Esophagus squamous epithelium (tissue), 5 donors: Measurements from ENCODE around the gene GRIN3B. TPM values are rescaled to one million over a fixed set of nuclear protein-coding genes. Genes with fewer than 3 reads are reported as not detected.
A peak's percentile ranks its signal among the peaks of the same experiment; 100 is the strongest.

Experiments
- DNase-seq: peaks from one replicate; lab custom pipeline; 2025; lab: John Stamatoyannopoulos, UW
- H3K27ac ChIP-seq, 4 donors: fragments of 200-600 bp; sonication (generic); one replicate each; pipeline ENCODE4 v1.5.1; 2016 to 2019; ENCODE audit warnings: mild to moderate bottlenecking in 1 of 4
- H3K27me3 ChIP-seq, 4 donors: fragments of 200-600 bp; sonication (generic); 1 replicate in 3 of 4; 2 replicates in 1 of 4; pipeline versions ENCODE4 v1.5.1 to v1.6.0; 2017 to 2021; ENCODE audit warnings: antibody characterized with exemption in 1 of 4
- H3K36me3 ChIP-seq, 3 donors: fragments of 200-600 bp; sonication (generic); one replicate each; pipeline ENCODE4 v1.5.1; 2016 to 2019
- H3K4me1 ChIP-seq, 3 donors: fragments of 200-600 bp; sonication (generic); one replicate each; pipeline ENCODE4 v1.5.1; 2017 to 2019
- H3K4me3 ChIP-seq, 4 donors: fragments of 200-600 bp; sonication (generic); 1 replicate in 3 of 4; 2 replicates in 1 of 4; pipeline ENCODE4 v1.5.1; 2016 to 2019; ENCODE audit warnings: mild to moderate bottlenecking in 2 of 4, moderate library complexity in 1 of 4
- H3K9me3 ChIP-seq, 3 donors: fragments of 200-600 bp; sonication (generic); one replicate each; pipeline ENCODE4 v1.5.1; 2016 to 2019
- POLR2A ChIP-seq, 4 donors: fragments of 450-650 bp; IDR thresholded peaks; one replicate each; pipeline ENCODE4 v1.6.1; 2017; ENCODE audit warnings: antibody characterized with exemption in 4 of 4, mild to moderate bottlenecking in 4 of 4, moderate library complexity in 3 of 4
- WGBS, 2 donors: methylation state at CpG; one replicate each; pipeline ENCODE4 v1.1.5; 2018; 5-methylcytosine and 5-hydroxymethylcytosine counted together
- intact Hi-C: fragments of 100-400 bp; cut with DNase I; formaldehyde crosslinking; loops from one replicate; pipeline ENCODE4 v1.15.0; 2022
- total RNA-seq, 4 donors: library from RNA; depleted of rRNA; stranded (reverse); fragments of >200 nt; gene quantifications; one replicate each; pipeline ENCODE4 v1.1.0, GENCODE V29; 2016
- TF ChIP-seq, protein P1 (sequence below), 6 experiments: fragments of 450-650 bp in 4 of 6; fragments of 200-600 bp in 2 of 6; sonication (generic) in 2 of 6; IDR thresholded peaks; one replicate each; pipeline ENCODE4 v1.5.1; 2016 to 2019; ENCODE audit warnings: antibody characterized with exemption in 6 of 6, mild to moderate bottlenecking in 4 of 6, moderate library complexity in 4 of 6
- donor health status: DM: yes; HTN: yes; CAD: no.

The GRIN3B gene
- total RNA-seq, 4 donors from 2014 or later = not detected

DNA sequence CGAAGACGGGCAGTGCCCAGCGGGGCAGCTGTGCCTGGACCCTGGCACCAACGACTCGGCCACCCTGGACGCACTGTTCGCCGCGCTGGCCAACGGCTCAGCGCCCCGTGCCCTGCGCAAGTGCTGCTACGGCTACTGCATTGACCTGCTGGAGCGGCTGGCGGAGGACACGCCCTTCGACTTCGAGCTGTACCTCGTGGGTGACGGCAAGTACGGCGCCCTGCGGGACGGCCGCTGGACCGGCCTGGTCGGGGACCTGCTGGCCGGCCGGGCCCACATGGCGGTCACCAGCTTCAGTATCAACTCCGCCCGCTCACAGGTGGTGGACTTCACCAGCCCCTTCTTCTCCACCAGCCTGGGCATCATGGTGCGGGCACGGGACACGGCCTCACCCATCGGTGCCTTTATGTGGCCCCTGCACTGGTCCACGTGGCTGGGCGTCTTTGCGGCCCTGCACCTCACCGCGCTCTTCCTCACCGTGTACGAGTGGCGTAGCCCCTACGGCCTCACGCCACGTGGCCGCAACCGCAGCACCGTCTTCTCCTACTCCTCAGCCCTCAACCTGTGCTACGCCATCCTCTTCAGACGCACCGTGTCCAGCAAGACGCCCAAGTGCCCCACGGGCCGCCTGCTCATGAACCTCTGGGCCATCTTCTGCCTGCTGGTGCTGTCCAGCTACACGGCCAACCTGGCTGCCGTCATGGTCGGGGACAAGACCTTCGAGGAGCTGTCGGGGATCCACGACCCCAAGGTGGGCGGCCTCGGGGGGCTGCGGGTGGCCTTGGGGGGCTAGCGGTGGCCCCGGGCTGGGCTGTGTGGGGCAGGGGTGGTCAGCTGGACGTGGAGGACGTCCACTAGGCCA, 4.8 kb downstream of the GRIN3B start:
- H3K9me3 ChIP-seq = no peaks in the 10 kb centered on the region
- H3K4me1 ChIP-seq = peaks cover 10 to 31% (median 19%) of the 10 kb centered on the region in 3 donors
- DNase-seq = no peak
- intact Hi-C loops = no loop called here
- TF ChIP-seq, protein P1, sequence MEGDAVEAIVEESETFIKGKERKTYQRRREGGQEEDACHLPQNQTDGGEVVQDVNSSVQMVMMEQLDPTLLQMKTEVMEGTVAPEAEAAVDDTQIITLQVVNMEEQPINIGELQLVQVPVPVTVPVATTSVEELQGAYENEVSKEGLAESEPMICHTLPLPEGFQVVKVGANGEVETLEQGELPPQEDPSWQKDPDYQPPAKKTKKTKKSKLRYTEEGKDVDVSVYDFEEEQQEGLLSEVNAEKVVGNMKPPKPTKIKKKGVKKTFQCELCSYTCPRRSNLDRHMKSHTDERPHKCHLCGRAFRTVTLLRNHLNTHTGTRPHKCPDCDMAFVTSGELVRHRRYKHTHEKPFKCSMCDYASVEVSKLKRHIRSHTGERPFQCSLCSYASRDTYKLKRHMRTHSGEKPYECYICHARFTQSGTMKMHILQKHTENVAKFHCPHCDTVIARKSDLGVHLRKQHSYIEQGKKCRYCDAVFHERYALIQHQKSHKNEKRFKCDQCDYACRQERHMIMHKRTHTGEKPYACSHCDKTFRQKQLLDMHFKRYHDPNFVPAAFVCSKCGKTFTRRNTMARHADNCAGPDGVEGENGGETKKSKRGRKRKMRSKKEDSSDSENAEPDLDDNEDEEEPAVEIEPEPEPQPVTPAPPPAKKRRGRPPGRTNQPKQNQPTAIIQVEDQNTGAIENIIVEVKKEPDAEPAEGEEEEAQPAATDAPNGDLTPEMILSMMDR (IDR thresholded peaks at IDR 0.05) = no peak
- no peak for TF ChIP-seq POLR2A (IDR thresholded peaks at IDR 0.05)
- peaks cover 4 to 20% (median 10%) of the 10 kb centered on the region in 3 donors for H3K36me3 ChIP-seq
- peaks cover 5 to 48% (median 11%) of the 10 kb centered on the region in 4 donors for H3K27me3 ChIP-seq
- H3K27ac ChIP-seq = no peak overlapping the region
- WGBS, 2 donors = 79 to 86% methylated on average over 19 to 27 of the region's 70 CpGs
- no peak overlapping the region for H3K4me3 ChIP-seq

DNA sequence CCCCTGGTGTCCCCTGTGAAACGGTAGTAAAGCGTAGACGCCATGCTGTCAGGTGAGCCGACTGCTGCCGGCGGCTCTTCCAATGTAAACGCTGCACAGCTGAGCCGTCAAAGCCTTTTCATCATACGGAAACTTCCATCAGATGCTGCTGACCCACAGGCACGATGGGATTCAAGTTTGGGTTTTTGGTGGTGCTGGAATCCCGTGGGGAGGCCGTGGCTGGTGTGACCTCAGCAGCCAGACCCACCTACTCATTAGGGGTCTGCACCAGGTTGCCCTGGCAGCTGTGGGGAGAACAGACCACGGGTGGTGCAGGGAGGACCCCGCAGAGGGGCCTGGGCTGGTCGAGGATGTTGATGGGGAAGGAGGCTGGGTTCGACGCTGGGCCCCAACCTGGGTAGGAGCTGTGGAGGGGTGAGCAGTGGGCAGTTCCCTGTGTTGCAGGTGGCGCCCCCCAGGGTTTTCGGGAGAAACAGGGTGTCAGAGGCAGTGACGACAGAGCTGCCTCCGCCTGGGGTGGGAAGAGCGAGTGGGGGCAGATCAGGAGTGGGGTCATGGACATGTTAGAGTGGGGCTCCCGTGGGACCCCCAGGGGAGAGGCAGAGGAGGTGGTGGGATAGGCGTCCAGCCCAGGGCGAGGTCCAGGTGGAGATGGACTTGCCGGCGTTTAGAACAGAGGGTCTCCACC, 6.6 kb downstream of the GRIN3B start:
- Histone ChIP-seq H3K27me3 (peaks cover 0 to 30% (median under 1%) of the 10 kb centered on the region in 4 donors), H3K36me3 (peaks cover 19 to 38% (median 29%) of the 10 kb centered on the region in 3 donors), H3K4me3 (no peak overlapping the region), H3K9me3 (no peaks in the 10 kb centered on the region), H3K27ac (no peak overlapping the region), H3K4me1 (peaks cover under 1 to 18% (median under 1%) of the 10 kb centered on the region in 3 donors)
- TF ChIP-seq, protein P1 (IDR thresholded peaks at IDR 0.05) = no peak
- TF ChIP-seq POLR2A (IDR thresholded peaks at IDR 0.05) = no peak
- intact Hi-C loops = no loop called here
- no peak for DNase-seq
- 67 to 77% methylated on average over 17 to 18 of the region's 27 CpGs for WGBS, 2 donors

DNA sequence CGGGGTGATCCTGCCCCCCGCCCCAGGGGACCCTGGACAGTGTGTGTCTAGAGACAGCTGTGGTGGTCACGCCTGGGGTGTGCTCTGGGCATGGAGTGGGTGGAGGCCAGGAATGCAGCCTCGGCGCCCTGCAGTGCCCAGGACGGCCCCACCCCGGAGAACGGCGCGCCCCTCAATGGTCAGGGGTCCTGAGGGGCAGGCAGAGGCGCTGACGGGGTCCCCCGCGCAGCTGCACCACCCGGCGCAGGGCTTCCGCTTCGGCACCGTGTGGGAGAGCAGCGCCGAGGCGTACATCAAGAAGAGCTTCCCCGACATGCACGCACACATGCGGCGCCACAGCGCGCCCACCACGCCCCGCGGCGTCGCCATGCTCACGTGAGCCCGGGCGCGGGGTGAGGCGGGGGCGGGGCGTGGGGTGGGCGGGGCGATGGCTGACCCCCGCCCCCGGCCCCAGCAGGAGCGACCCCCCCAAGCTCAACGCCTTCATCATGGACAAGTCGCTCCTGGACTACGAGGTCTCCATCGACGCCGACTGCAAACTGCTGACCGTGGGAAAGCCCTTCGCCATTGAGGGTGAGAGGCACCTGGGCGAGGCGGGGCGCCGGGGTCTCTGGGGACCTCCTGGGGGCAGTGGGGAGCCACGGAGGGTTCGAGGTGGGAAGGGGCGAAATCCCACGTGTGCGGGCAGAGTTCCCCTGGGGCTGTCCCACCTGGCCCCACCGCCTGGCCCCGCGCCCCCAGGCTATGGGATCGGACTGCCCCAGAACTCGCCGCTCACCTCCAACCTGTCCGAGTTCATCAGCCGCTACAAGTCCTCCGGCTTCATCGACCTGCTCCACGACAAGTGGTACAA, 7.4 kb downstream of the GRIN3B start:
- intact Hi-C loops = no loop called here
- DNase-seq = no peak
- Histone ChIP-seq H3K4me3 (no peak overlapping the region), H3K9me3 (no peaks in the 10 kb centered on the region), H3K27me3 (peaks cover 0 to 23% (median 0%) of the 10 kb centered on the region in 4 donors), H3K36me3 (peaks cover 27 to 46% (median 36%) of the 10 kb centered on the region in 3 donors), H3K4me1 (peaks cover 0 to 17% (median 0%) of the 10 kb centered on the region in 3 donors), H3K27ac (no peak overlapping the region)
- no peak for TF ChIP-seq POLR2A (IDR thresholded peaks at IDR 0.05)
- TF ChIP-seq, protein P1 (IDR thresholded peaks at IDR 0.05) = no peak
- 90% methylated on average over 8 to 17 of the region's 73 CpGs for WGBS, 2 donors

DNA sequence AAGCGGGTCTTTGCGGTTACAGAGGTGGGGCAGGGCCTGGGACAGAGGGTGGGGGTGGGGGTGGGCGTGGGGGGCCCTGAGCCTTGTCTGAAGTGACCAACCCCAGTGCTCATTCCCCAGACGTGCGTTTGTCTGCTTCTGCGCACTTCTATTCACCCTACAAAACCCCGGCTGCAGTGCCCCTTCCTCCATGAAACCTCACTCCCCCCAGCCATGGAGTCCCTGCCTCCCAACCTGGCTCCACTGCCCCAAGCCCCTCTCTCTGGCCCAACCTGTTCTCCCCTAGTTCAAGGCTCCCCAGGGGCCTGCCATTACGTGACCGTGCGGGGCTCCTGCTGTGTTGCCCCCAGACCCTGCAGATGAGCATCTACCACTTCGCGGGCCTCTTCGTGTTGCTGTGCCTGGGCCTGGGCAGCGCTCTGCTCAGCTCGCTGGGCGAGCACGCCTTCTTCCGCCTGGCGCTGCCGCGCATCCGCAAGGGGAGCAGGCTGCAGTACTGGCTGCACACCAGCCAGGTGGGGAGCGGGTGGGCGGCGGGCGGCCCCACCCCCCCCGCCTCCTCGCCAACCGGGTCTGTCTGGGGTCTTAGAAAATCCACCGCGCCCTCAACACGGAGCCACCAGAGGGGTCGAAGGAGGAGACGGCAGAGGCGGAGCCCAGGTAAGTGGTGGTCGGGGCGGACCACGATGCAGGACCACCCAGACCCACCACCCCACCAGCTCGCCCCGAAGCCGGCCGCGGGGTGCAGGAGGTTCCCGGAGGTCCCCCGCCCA, 8.2 kb downstream of the GRIN3B start:
- peaks cover 0 to 17% (median 0%) of the 10 kb centered on the region in 3 donors for H3K4me1 ChIP-seq
- TF ChIP-seq POLR2A (IDR thresholded peaks at IDR 0.05) = no peak
- TF ChIP-seq, protein P1 (IDR thresholded peaks at IDR 0.05) = no peak
- DNase-seq = no peak
- peak overlapping the region in 2 of 4 donors; percentile 2 to 28 for H3K4me3 ChIP-seq
- no peaks in the 10 kb centered on the region for H3K9me3 ChIP-seq
- H3K27ac ChIP-seq = peak overlapping the region in 3 of 4 donors; percentile 39 to 75 (median 65)
- intact Hi-C loops = no loop called here
- WGBS, 2 donors = 89 to 93% methylated on average over 8 to 18 of the region's 45 CpGs
- peaks cover 0 to 14% (median 0%) of the 10 kb centered on the region in 4 donors for H3K27me3 ChIP-seq
- peaks cover 34 to 54% (median 38%) of the 10 kb centered on the region in 3 donors for H3K36me3 ChIP-seq
